ENCODE data around the gene C17orf58. TPM values are rescaled to one million over a fixed set of nuclear protein-coding genes. Genes with fewer than 3 reads are reported as not detected.

The C17orf58 gene
- total and polyA plus RNA-seq, 9 of the 15 experiments (the other 6 are each of a cell fraction or from before 2014, with no cell fraction given) = 8.6 to 37.4 (median 27.6) TPM

DNA sequence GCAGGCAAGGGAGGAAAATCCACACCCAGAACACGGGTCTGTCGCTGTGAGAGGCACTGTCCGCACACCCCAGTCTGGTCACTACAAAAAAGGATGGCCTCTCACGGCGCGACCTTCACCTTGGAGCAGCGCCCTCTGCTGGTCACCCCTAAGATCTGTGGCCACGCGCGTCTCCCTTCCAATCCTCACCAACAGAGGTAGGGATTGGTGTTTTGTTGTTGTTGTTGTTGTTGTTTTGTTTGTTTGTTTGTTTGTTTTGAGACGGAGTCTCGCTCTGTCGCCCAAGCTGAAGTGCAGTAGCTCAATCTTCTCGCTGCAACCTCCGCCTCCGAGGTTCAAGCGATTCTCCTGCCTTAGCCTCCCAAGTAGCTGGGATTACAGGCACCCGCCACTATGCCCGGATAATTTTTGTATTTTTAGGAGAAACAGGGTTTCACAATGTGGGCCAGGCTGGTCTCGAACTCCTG, 15.0 kb upstream of the C17orf58 start:
- in situ Hi-C loops (cut with MboI) (no loop called here), intact Hi-C loops (cut with micrococcal nuclease) (loop anchor here (10.0 kb wide), 1 partner anchor 176 kb away; no protein-coding TSS in a partner anchor)
- ATAC-seq (peak; percentile 96), FAIRE-seq (peak; percentile 86), DNase-seq (ENCODE audit: extremely low read depth in 1 of 4, low spot score in 3 of 4) (peak; percentile 73 to 84 (median 74))
- no peak overlapping the region for H3K4me3 ChIP-seq
- H3K27me3 ChIP-seq (ENCODE audit: control insufficient read depth in 2 of 2, insufficient read depth in 2 of 2, low read length in 2 of 2) = no peaks in the 10 kb centered on the region
- H3K9me1 ChIP-seq (ENCODE audit: control insufficient read depth, insufficient read depth, low read length) = no peaks in the 10 kb centered on the region
- H3K36me3 ChIP-seq (ENCODE audit: control insufficient read depth, insufficient read depth, low read length) = no peaks in the 10 kb centered on the region
- ChIA-PET POLR2A (no interaction called here), CTCF (ENCODE audit: low intra/inter-chr PET ratio) (no interaction called here)
- WGBS (ENCODE audit: insufficient coverage, low coverage, missing lambda C conversion rate) = 18% methylated on average over 16 of the region's 20 CpGs
- BruUV-seq (replicated peaks) = no TSS peak
- H3K79me2 ChIP-seq (ENCODE audit: control insufficient read depth, insufficient read depth, low read length) = no peaks in the 10 kb centered on the region
- H3K4me2 ChIP-seq (ENCODE audit: insufficient read depth, low read length) = peak overlapping the region; percentile 62
- H3K27ac ChIP-seq (ENCODE audit: extremely low read depth, low read depth, low read length) = 0 out of 3 replicates have a peak overlapping the region, but pooled peaks have one; percentile 19
- no peaks in the 10 kb centered on the region; the same call in 1 of the 2 replicates for H3K9me3 ChIP-seq (replicated peaks; ENCODE audit: control insufficient read depth, insufficient read depth, low read depth, low read length)
- peak overlapping the region; percentile 16 to 85; a peak in 2 of 4 replicates for H3K9ac ChIP-seq (ENCODE audit: insufficient read depth in 1 of 2, low read depth in 2 of 2, low read length in 2 of 2)
- no peaks in the 10 kb centered on the region for H4K20me1 ChIP-seq (replicated peaks; ENCODE audit: control insufficient read depth, insufficient read depth, low read length)
- peak overlapping the region; percentile 85 for H2AFZ ChIP-seq (ENCODE audit: low read depth, low read length)
- peaks cover 2 to 7% of the 10 kb centered on the region in 2 experiments; a peak in 3 of 5 replicates for H3K4me1 ChIP-seq (replicated peaks in 1 of 2; ENCODE audit: control insufficient read depth in 2 of 2, insufficient read depth in 2 of 2, low read length in 2 of 2)
- TF ChIP-seq, protein P1, sequence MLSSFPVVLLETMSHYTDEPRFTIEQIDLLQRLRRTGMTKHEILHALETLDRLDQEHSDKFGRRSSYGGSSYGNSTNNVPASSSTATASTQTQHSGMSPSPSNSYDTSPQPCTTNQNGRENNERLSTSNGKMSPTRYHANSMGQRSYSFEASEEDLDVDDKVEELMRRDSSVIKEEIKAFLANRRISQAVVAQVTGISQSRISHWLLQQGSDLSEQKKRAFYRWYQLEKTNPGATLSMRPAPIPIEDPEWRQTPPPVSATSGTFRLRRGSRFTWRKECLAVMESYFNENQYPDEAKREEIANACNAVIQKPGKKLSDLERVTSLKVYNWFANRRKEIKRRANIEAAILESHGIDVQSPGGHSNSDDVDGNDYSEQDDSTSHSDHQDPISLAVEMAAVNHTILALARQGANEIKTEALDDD (IDR thresholded peaks at IDR 0.05) = no peak
- no peak for TF ChIP-seq ZNF699 (CRISPR knock-in tag; IDR thresholded peaks at IDR 0.05; ENCODE audit: insufficient replicate concordance)
- TF ChIP-seq, protein P2, sequence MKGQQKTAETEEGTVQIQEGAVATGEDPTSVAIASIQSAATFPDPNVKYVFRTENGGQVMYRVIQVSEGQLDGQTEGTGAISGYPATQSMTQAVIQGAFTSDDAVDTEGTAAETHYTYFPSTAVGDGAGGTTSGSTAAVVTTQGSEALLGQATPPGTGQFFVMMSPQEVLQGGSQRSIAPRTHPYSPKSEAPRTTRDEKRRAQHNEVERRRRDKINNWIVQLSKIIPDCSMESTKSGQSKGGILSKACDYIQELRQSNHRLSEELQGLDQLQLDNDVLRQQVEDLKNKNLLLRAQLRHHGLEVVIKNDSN (CRISPR knock-in tag; IDR thresholded peaks at IDR 0.05) = no peak
- TF ChIP-seq YY1 (IDR thresholded peaks at IDR 0.05; ENCODE audit: borderline replicate concordance in 1 of 3, control insufficient read depth in 1 of 3, extremely low read depth in 1 of 3, insufficient read depth in 3 of 3, insufficient read length in 1 of 3, insufficient replicate concordance in 2 of 3, low read depth in 1 of 3, low read length in 2 of 3) = peak in 2 of 3 experiments; percentile 36 to 60
- no peak for TF ChIP-seq MAZ (CRISPR knock-in tag; conservative IDR thresholded peaks at IDR 0.05 in 1 of 2, IDR thresholded peaks at IDR 0.05 in 1 of 2)
- no peak for TF ChIP-seq MED1 (CRISPR knock-in tag; IDR thresholded peaks at IDR 0.05; ENCODE audit: borderline replicate concordance)
- TF ChIP-seq, protein P3, sequence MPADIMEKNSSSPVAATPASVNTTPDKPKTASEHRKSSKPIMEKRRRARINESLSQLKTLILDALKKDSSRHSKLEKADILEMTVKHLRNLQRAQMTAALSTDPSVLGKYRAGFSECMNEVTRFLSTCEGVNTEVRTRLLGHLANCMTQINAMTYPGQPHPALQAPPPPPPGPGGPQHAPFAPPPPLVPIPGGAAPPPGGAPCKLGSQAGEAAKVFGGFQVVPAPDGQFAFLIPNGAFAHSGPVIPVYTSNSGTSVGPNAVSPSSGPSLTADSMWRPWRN (IDR thresholded peaks at IDR 0.05; ENCODE audit: low read depth) = no peak
- TF ChIP-seq, protein P4, sequence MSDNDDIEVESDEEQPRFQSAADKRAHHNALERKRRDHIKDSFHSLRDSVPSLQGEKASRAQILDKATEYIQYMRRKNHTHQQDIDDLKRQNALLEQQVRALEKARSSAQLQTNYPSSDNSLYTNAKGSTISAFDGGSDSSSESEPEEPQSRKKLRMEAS (CRISPR knock-in tag; IDR thresholded peaks at IDR 0.05) = peak; percentile 44; the same call in 1 of the 2 replicates
- TF ChIP-seq SMARCA4 (IDR thresholded peaks at IDR 0.05) = peak; percentile 51; the same call in 1 of the 2 replicates
- TF ChIP-seq, protein P5, sequence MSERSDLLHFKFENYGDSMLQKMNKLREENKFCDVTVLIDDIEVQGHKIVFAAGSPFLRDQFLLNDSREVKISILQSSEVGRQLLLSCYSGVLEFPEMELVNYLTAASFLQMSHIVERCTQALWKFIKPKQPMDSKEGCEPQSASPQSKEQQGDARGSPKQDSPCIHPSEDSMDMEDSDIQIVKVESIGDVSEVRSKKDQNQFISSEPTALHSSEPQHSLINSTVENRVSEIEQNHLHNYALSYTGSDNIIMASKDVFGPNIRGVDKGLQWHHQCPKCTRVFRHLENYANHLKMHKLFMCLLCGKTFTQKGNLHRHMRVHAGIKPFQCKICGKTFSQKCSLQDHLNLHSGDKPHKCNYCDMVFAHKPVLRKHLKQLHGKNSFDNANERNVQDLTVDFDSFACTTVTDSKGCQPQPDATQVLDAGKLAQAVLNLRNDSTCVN (CRISPR knock-in tag; IDR thresholded peaks at IDR 0.05) = 0 out of 2 replicates have a peak, but pooled peaks have one; percentile 28
- TF ChIP-seq MYC (IDR thresholded peaks at IDR 0.05; ENCODE audit: low read depth, low read length) = peak; percentile 33; the same call in 1 of the 2 replicates
- TF ChIP-seq MYC (CRISPR knock-in tag; IDR thresholded peaks at IDR 0.05; ENCODE audit: borderline replicate concordance, low read depth) = no peak
- peak; percentile 80 for TF ChIP-seq NR2C1 (IDR thresholded peaks at IDR 0.05)
- peak; percentile 84 for TF ChIP-seq NR2C1 (tag; IDR thresholded peaks at IDR 0.05)
- TF ChIP-seq L3MBTL2 (IDR thresholded peaks at IDR 0.05) = peak; percentile 35; the same call in 1 of the 2 replicates
- TF ChIP-seq POLR3A (IDR thresholded peaks at IDR 0.05; ENCODE audit: borderline replicate concordance, extremely low read depth, insufficient read depth, insufficient read length) = no peak
- no peak for TF ChIP-seq U2AF1 (optimal IDR thresholded peaks at IDR 0.05; ENCODE audit: low read depth, low read length)
- TF ChIP-seq HLTF (IDR thresholded peaks at IDR 0.05) = peak; percentile 58; the same call in 1 of the 2 replicates
